DMS114 treated with DMSO at 0.1 percent for 48 hours (cell line): ENCODE results near the gene GULP1.

ENCODE experiments used
- DNase-seq: peaks from one replicate; lab custom pipeline; 2025; ENCODE audit not compliant: unreplicated experiment; lab: John Stamatoyannopoulos, UW

The GULP1 gene

GRCh38 chr2:188629753-188630527, 338.3 kb downstream of the GULP1 start:
- no peak for DNase-seq

GRCh38 chr2:188631037-188631809, 339.5 kb downstream of the GULP1 start:
- no peak for DNase-seq

- DNase-seq, result no peak
Measured at GRCh38 chr2:188634656-188635055, 343.0 kb downstream of the GULP1 start.
